ENCODE measurements around the gene P3H3.

Gene P3H3

GRCh38 chr12:6782850-6783566, 45.2 kb upstream of the P3H3 start:
- ChIA-PET POLR2A (interaction anchor here (0.6 kb wide), 1 partner anchor 86 kb away, joined by 3 read pairs; no protein-coding TSS in a partner anchor), CTCF (interaction anchor here (1.0 to 5.3 kb wide), 8 partner anchors 10 to 162 kb away, joined by 3 to 38 read pairs (median 13); partner anchors contain the start of genes GPR162 and MLF2)
- Histone ChIP-seq H3K9me3 (ENCODE audit: control extremely low read depth in 1 of 5, control insufficient read depth in 4 of 5, insufficient read depth in 2 of 5, low read depth in 1 of 5, low read length in 4 of 5) (no peaks in the 10 kb centered on the region), H3K4me3 (ENCODE audit: control insufficient read depth in 1 of 7, extremely low read depth in 1 of 7, insufficient read depth in 4 of 7, low read depth in 2 of 7, low read length in 6 of 7) (no peak overlapping the region), H3K27me3 (replicated peaks in 2 of 5; ENCODE audit: control insufficient read depth in 4 of 5, insufficient read depth in 5 of 5, low read length in 4 of 5) (no peaks in the 10 kb centered on the region), H3K36me3 (ENCODE audit: control insufficient read depth in 4 of 4, insufficient read depth in 4 of 4, low read length in 3 of 4) (no peaks in the 10 kb centered on the region), H3K4me1 (ENCODE audit: control extremely low read depth in 1 of 4, control insufficient read depth in 4 of 4, insufficient read depth in 4 of 4, low read length in 3 of 4) (peaks cover 2 to 32% (median 24%) of the 10 kb centered on the region in 4 experiments), H3K27ac (ENCODE audit: insufficient read depth in 1 of 2, low read depth in 1 of 2, low read length in 2 of 2, poor library complexity in 1 of 2, severe bottlenecking in 2 of 2) (no peak overlapping the region)
- 87% methylated on average over 8 of the region's 10 CpGs for WGBS (ENCODE audit: insufficient coverage)
- no peak for DNase-seq

- no peaks in the 10 kb centered on the region for H3K36me3 ChIP-seq (ENCODE audit: control insufficient read depth in 4 of 4, insufficient read depth in 4 of 4, low read length in 3 of 4)
- ChIA-PET CTCF (interaction anchor here (0.7 to 5.3 kb wide), 8 partner anchors 10 to 52 kb away, joined by 3 to 38 read pairs (median 6); partner anchors contain the start of genes GPR162, MLF2 and P3H3), POLR2A (no interaction called here)
- WGBS (ENCODE audit: insufficient coverage): 96% methylated on average over 7 of the region's 9 CpGs
- no peak overlapping the region for H3K4me3 ChIP-seq (ENCODE audit: control insufficient read depth in 1 of 7, extremely low read depth in 1 of 7, insufficient read depth in 4 of 7, low read depth in 2 of 7, low read length in 6 of 7)
- no peaks in the 10 kb centered on the region for H3K9me3 ChIP-seq (ENCODE audit: control extremely low read depth in 1 of 5, control insufficient read depth in 4 of 5, insufficient read depth in 2 of 5, low read depth in 1 of 5, low read length in 4 of 5)
- no peak for DNase-seq
- no peaks in the 10 kb centered on the region for H3K27me3 ChIP-seq (replicated peaks in 2 of 5; ENCODE audit: control insufficient read depth in 4 of 5, insufficient read depth in 5 of 5, low read length in 4 of 5)
- H3K4me1 ChIP-seq (ENCODE audit: control extremely low read depth in 1 of 4, control insufficient read depth in 4 of 4, insufficient read depth in 4 of 4, low read length in 3 of 4): peaks cover 2 to 28% (median 18%) of the 10 kb centered on the region in 4 experiments
- no peak overlapping the region for H3K27ac ChIP-seq (ENCODE audit: insufficient read depth in 1 of 2, low read depth in 1 of 2, low read length in 2 of 2, poor library complexity in 1 of 2, severe bottlenecking in 2 of 2)
Observed at GRCh38 chr12:6783828-6784227, 44.4 kb upstream of the P3H3 start.

DNA sequence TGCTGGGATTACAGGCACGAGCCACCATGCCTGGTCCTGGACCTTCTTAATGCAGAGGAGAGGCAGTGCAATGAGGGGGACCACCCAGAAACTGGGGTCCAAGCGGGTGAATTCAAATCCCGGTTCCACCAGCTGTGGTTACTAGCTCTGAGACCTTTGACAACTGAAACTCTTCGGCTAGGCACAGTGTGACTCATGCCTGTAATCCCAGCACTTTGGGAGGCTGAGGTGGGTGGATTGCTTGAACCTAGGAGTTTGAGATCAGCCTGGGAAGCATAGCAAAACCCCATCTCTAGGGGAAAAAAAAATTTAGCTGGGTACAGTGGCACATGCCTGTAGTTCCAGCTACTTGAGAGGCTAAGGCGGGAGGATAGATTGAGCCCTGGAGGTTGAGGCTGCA, 43.9 kb upstream of the P3H3 start:
- Histone ChIP-seq H3K4me3 (ENCODE audit: control insufficient read depth in 1 of 7, extremely low read depth in 1 of 7, insufficient read depth in 4 of 7, low read depth in 2 of 7, low read length in 6 of 7) (no peak overlapping the region), H3K4me1 (ENCODE audit: control extremely low read depth in 1 of 4, control insufficient read depth in 4 of 4, insufficient read depth in 4 of 4, low read length in 3 of 4) (peaks cover 2 to 28% (median 20%) of the 10 kb centered on the region in 4 experiments), H3K9me3 (ENCODE audit: control extremely low read depth in 1 of 5, control insufficient read depth in 4 of 5, insufficient read depth in 2 of 5, low read depth in 1 of 5, low read length in 4 of 5) (no peaks in the 10 kb centered on the region), H3K27me3 (replicated peaks in 2 of 5; ENCODE audit: control insufficient read depth in 4 of 5, insufficient read depth in 5 of 5, low read length in 4 of 5) (no peaks in the 10 kb centered on the region), H3K27ac (ENCODE audit: insufficient read depth in 1 of 2, low read depth in 1 of 2, low read length in 2 of 2, poor library complexity in 1 of 2, severe bottlenecking in 2 of 2) (no peak overlapping the region), H3K36me3 (ENCODE audit: control insufficient read depth in 4 of 4, insufficient read depth in 4 of 4, low read length in 3 of 4) (no peaks in the 10 kb centered on the region)
- WGBS (ENCODE audit: insufficient coverage): 94% methylated on average over 5 of the region's 5 CpGs
- DNase-seq: no peak
- ChIA-PET CTCF (interaction anchor here (0.7 to 5.3 kb wide), 10 partner anchors 10 to 52 kb away, joined by 3 to 38 read pairs (median 4); partner anchors contain the start of genes GPR162, MLF2 and P3H3), POLR2A (interaction anchor here (0.6 kb wide), 1 partner anchor 63 kb away, joined by 3 read pairs; no protein-coding TSS in a partner anchor)

- Histone ChIP-seq H3K4me3 (ENCODE audit: control insufficient read depth in 1 of 7, extremely low read depth in 1 of 7, insufficient read depth in 4 of 7, low read depth in 2 of 7, low read length in 6 of 7) (no peak overlapping the region), H3K27me3 (replicated peaks in 2 of 5; ENCODE audit: control insufficient read depth in 4 of 5, insufficient read depth in 5 of 5, low read length in 4 of 5) (no peaks in the 10 kb centered on the region), H3K9me3 (ENCODE audit: control extremely low read depth in 1 of 5, control insufficient read depth in 4 of 5, insufficient read depth in 2 of 5, low read depth in 1 of 5, low read length in 4 of 5) (no peaks in the 10 kb centered on the region), H3K36me3 (ENCODE audit: control insufficient read depth in 4 of 4, insufficient read depth in 4 of 4, low read length in 3 of 4) (no peaks in the 10 kb centered on the region), H3K4me1 (ENCODE audit: control extremely low read depth in 1 of 4, control insufficient read depth in 4 of 4, insufficient read depth in 4 of 4, low read length in 3 of 4) (peaks cover 2 to 32% (median 25%) of the 10 kb centered on the region in 4 experiments), H3K27ac (ENCODE audit: insufficient read depth in 1 of 2, low read depth in 1 of 2, low read length in 2 of 2, poor library complexity in 1 of 2, severe bottlenecking in 2 of 2) (no peak overlapping the region)
- no peak for DNase-seq
- ChIA-PET CTCF (interaction anchor here (1.0 to 4.9 kb wide), 7 partner anchors 9 to 52 kb away, joined by 3 to 38 read pairs (median 4); partner anchors contain the start of genes MLF2 and P3H3), POLR2A (interaction anchor here (0.6 kb wide), 1 partner anchor 64 kb away, joined by 3 read pairs; no protein-coding TSS in a partner anchor)
- WGBS (ENCODE audit: insufficient coverage): 63% methylated on average over 4 of the region's 5 CpGs
Observed at GRCh38 chr12:6784761-6785160, 43.4 kb upstream of the P3H3 start.

- no peak overlapping the region for H3K4me3 ChIP-seq (ENCODE audit: control insufficient read depth in 1 of 7, extremely low read depth in 1 of 7, insufficient read depth in 4 of 7, low read depth in 2 of 7, low read length in 6 of 7)
Observed at GRCh38 chr12:6786416-6787094, 41.7 kb upstream of the P3H3 start.

GRCh38 chr12:6787309-6787708, 40.9 kb upstream of the P3H3 start:
- no peak for DNase-seq
- no peaks in the 10 kb centered on the region for H3K9me3 ChIP-seq (ENCODE audit: control extremely low read depth in 1 of 5, control insufficient read depth in 4 of 5, insufficient read depth in 2 of 5, low read depth in 1 of 5, low read length in 4 of 5)
- POLR2A ChIA-PET: interaction anchor here (1.2 kb wide), 1 partner anchor 34 kb away, joined by 10 read pairs; the partner anchor contains the start of gene GPR162
- WGBS (ENCODE audit: insufficient coverage): 98% methylated on average over 5 of the region's 5 CpGs
- H3K27ac ChIP-seq (ENCODE audit: insufficient read depth in 1 of 2, low read depth in 1 of 2, low read length in 2 of 2, poor library complexity in 1 of 2, severe bottlenecking in 2 of 2): no peak overlapping the region
- CTCF ChIA-PET: interaction anchor here (0.6 to 2.2 kb wide), 7 partner anchors 8 to 220 kb away, joined by 3 to 11 read pairs (median 3); partner anchors contain the start of gene MLF2
- H3K27me3 ChIP-seq (replicated peaks in 2 of 5; ENCODE audit: control insufficient read depth in 4 of 5, insufficient read depth in 5 of 5, low read length in 4 of 5): no peaks in the 10 kb centered on the region
- peaks cover 2 to 47% (median 39%) of the 10 kb centered on the region in 4 experiments for H3K4me1 ChIP-seq (ENCODE audit: control extremely low read depth in 1 of 4, control insufficient read depth in 4 of 4, insufficient read depth in 4 of 4, low read length in 3 of 4)
- no peak overlapping the region for H3K4me3 ChIP-seq (ENCODE audit: control insufficient read depth in 1 of 7, extremely low read depth in 1 of 7, insufficient read depth in 4 of 7, low read depth in 2 of 7, low read length in 6 of 7)
- no peaks in the 10 kb centered on the region for H3K36me3 ChIP-seq (ENCODE audit: control insufficient read depth in 4 of 4, insufficient read depth in 4 of 4, low read length in 3 of 4)

More at GRCh38 chr12:6786416-6787094, 41.7 kb upstream of the P3H3 start:
- Histone ChIP-seq H3K4me1 (ENCODE audit: control extremely low read depth in 1 of 4, control insufficient read depth in 4 of 4, insufficient read depth in 4 of 4, low read length in 3 of 4) (peaks cover 2 to 39% (median 31%) of the 10 kb centered on the region in 4 experiments), H3K27ac (ENCODE audit: insufficient read depth in 1 of 2, low read depth in 1 of 2, low read length in 2 of 2, poor library complexity in 1 of 2, severe bottlenecking in 2 of 2) (no peak overlapping the region), H3K36me3 (ENCODE audit: control insufficient read depth in 4 of 4, insufficient read depth in 4 of 4, low read length in 3 of 4) (no peaks in the 10 kb centered on the region), H3K27me3 (replicated peaks in 2 of 5; ENCODE audit: control insufficient read depth in 4 of 5, insufficient read depth in 5 of 5, low read length in 4 of 5) (no peaks in the 10 kb centered on the region), H3K9me3 (ENCODE audit: control extremely low read depth in 1 of 5, control insufficient read depth in 4 of 5, insufficient read depth in 2 of 5, low read depth in 1 of 5, low read length in 4 of 5) (no peaks in the 10 kb centered on the region)
- ChIA-PET CTCF (interaction anchor here (0.6 to 2.2 kb wide), 8 partner anchors 8 to 51 kb away, joined by 3 to 11 read pairs (median 3); partner anchors contain the start of gene MLF2), POLR2A (interaction anchor here (0.6 to 1.2 kb wide), 3 partner anchors 35 to 233 kb away, joined by 3 to 10 read pairs (median 6); partner anchors contain the start of genes GPR162 and TPI1)
- WGBS (ENCODE audit: insufficient coverage): 64% methylated on average over 5 of the region's 9 CpGs
- DNase-seq: no peak

All from common myeloid progenitor, CD34-positive (primary cell).